SK-N-DZ (cell line): ENCODE measurements around the gene MED27.
A peak's percentile ranks its signal among the peaks of the same experiment; 100 is the strongest.

Experiments
- DNase-seq: peaks from one replicate; pipeline ENCODE4 v3.0.0-alpha.2; 2015; ENCODE audit warnings: low spot score

The MED27 gene

GRCh38 chr9:132043708-132044107, 36.0 kb downstream of the MED27 start:
- DNase-seq: no peak

- DNase-seq: no peak
Observed at GRCh38 chr9:132042324-132042723, 37.3 kb downstream of the MED27 start.

- peak; percentile 80 for DNase-seq
Observed at GRCh38 chr9:132041798-132042197, 37.9 kb downstream of the MED27 start.

GRCh38 chr9:132040808-132041207, 38.9 kb downstream of the MED27 start:
- peak; percentile 46 for DNase-seq

- no peak for DNase-seq
Observed at GRCh38 chr9:132040246-132040645, 39.4 kb downstream of the MED27 start.

- DNase-seq: no peak
Observed at GRCh38 chr9:132039284-132039683, 40.4 kb downstream of the MED27 start.

- peak; percentile 35 for DNase-seq
Observed at GRCh38 chr9:132037458-132037857, 42.2 kb downstream of the MED27 start.

GRCh38 chr9:132036521-132036920, 43.1 kb downstream of the MED27 start:
- no peak for DNase-seq

GRCh38 chr9:132035679-132036078, 44.0 kb downstream of the MED27 start:
- DNase-seq: no peak

GRCh38 chr9:132032238-132032950, 47.3 kb downstream of the MED27 start:
- DNase-seq: no peak

- DNase-seq: no peak
Observed at GRCh38 chr9:132031467-132032237, 48.0 kb downstream of the MED27 start.

GRCh38 chr9:132030626-132031325, 48.9 kb downstream of the MED27 start:
- no peak for DNase-seq

- no peak for DNase-seq
Observed at GRCh38 chr9:132027752-132028663, 51.7 kb downstream of the MED27 start.

GRCh38 chr9:132026932-132027585, 52.6 kb downstream of the MED27 start:
- no peak for DNase-seq

GRCh38 chr9:132025766-132026165, 53.9 kb downstream of the MED27 start:
- DNase-seq: no peak

GRCh38 chr9:132024589-132024988, 55.1 kb downstream of the MED27 start:
- DNase-seq: no peak

- DNase-seq: no peak
Observed at GRCh38 chr9:132023419-132024180, 56.1 kb downstream of the MED27 start.

GRCh38 chr9:132020820-132021510, 58.7 kb downstream of the MED27 start:
- no peak for DNase-seq

- no peak for DNase-seq
Observed at GRCh38 chr9:132020272-132020671, 59.4 kb downstream of the MED27 start.
